ENCODE results near the gene C19orf38.
"Not testable (repeated sequence)": the region's sequence is repeated elsewhere in the genome, so short reads cannot be mapped to it uniquely, and the experiment has no call there.

C19orf38 gene

GRCh38 chr19:10831987-10832938, 16.0 kb upstream of the C19orf38 start:
- H3K27me3 Mint-ChIP-seq, result no peaks in the 10 kb centered on the region
- no peak overlapping the region for H3K4me3 Mint-ChIP-seq
- no peaks in the 10 kb centered on the region for H3K9me3 Mint-ChIP-seq (ENCODE audit: low read depth)
- peaks cover 5% of the 10 kb centered on the region for H3K36me3 Mint-ChIP-seq
- H3K4me1 Mint-ChIP-seq (ENCODE audit: low read depth), result peaks cover 10% of the 10 kb centered on the region
- H3K27ac Mint-ChIP-seq, result no peak overlapping the region

GRCh38 chr19:10832939-10833296, 15.3 kb upstream of the C19orf38 start:
- no peak overlapping the region for H3K4me3 Mint-ChIP-seq
- H3K9me3 Mint-ChIP-seq (ENCODE audit: low read depth), result no peaks in the 10 kb centered on the region
- H3K27ac Mint-ChIP-seq, result peak overlapping the region; percentile 28
- H3K36me3 Mint-ChIP-seq, result peaks cover 5% of the 10 kb centered on the region
- H3K4me1 Mint-ChIP-seq (ENCODE audit: low read depth), result peaks cover 10% of the 10 kb centered on the region
- no peaks in the 10 kb centered on the region for H3K27me3 Mint-ChIP-seq

GRCh38 chr19:10835089-10835753, 13.0 kb upstream of the C19orf38 start:
- no peaks in the 10 kb centered on the region for H3K27me3 Mint-ChIP-seq
- H3K4me3 Mint-ChIP-seq, result peak overlapping the region; percentile 95
- H3K36me3 Mint-ChIP-seq, result peaks cover 5% of the 10 kb centered on the region
- H3K4me1 Mint-ChIP-seq (ENCODE audit: low read depth), result peaks cover 10% of the 10 kb centered on the region
- peaks cover 3% of the 10 kb centered on the region for H3K9me3 Mint-ChIP-seq (ENCODE audit: low read depth)
- peak overlapping the region; percentile 100 for H3K27ac Mint-ChIP-seq

GRCh38 chr19:10835754-10836478, 12.3 kb upstream of the C19orf38 start, which contains the start of gene TMED1:
Gene TMED1 (minus strand): TSS chr19:10836212. CDS start chr19:10836191, 21 bp downstream.
- H3K4me3 Mint-ChIP-seq, result peak within 1 kb of the TSS; percentile 95

GRCh38 chr19:10836479-10837330, 11.5 kb upstream of the C19orf38 start:
- Mint-ChIP-seq H3K4me1 (ENCODE audit: low read depth) (peaks cover 10% of the 10 kb centered on the region), H3K27me3 (no peaks in the 10 kb centered on the region), H3K36me3 (peaks cover 5% of the 10 kb centered on the region), H3K27ac (peak overlapping the region; percentile 100), H3K4me3 (peak overlapping the region; percentile 95), H3K9me3 (ENCODE audit: low read depth) (peaks cover 3% of the 10 kb centered on the region)

More at GRCh38 chr19:10835754-10836478, 12.3 kb upstream of the C19orf38 start, which contains the start of gene TMED1:
- H3K9me3 Mint-ChIP-seq (ENCODE audit: low read depth), result peaks cover 3% of the 10 kb centered on the region
- H3K4me1 Mint-ChIP-seq (ENCODE audit: low read depth), result peaks cover 10% of the 10 kb centered on the region
- H3K27ac Mint-ChIP-seq, result peak within 1 kb of the TSS; percentile 100
- peaks cover 5% of the 10 kb centered on the region for H3K36me3 Mint-ChIP-seq
- no peaks in the 10 kb centered on the region for H3K27me3 Mint-ChIP-seq

- H3K4me3 Mint-ChIP-seq; H3K27ac Mint-ChIP-seq; H3K9me3 Mint-ChIP-seq (ENCODE audit: low read depth); H3K27me3 Mint-ChIP-seq; H3K4me1 Mint-ChIP-seq (ENCODE audit: low read depth); H3K36me3 Mint-ChIP-seq: not testable (repeated sequence)
Measured at GRCh38 chr19:10837649-10838048, 10.6 kb upstream of the C19orf38 start.

- Mint-ChIP-seq H3K4me3 (no peak overlapping the region), H3K4me1 (ENCODE audit: low read depth) (peaks cover 10% of the 10 kb centered on the region), H3K27ac (no peak overlapping the region), H3K27me3 (no peaks in the 10 kb centered on the region), H3K9me3 (ENCODE audit: low read depth) (peaks cover 3% of the 10 kb centered on the region), H3K36me3 (peaks cover 5% of the 10 kb centered on the region)
Measured at GRCh38 chr19:10838377-10838776, 9.8 kb upstream of the C19orf38 start.

- Mint-ChIP-seq H3K9me3 (ENCODE audit: low read depth) (peaks cover 3% of the 10 kb centered on the region), H3K27me3 (no peaks in the 10 kb centered on the region), H3K27ac (no peak overlapping the region), H3K36me3 (peaks cover 7% of the 10 kb centered on the region), H3K4me1 (ENCODE audit: low read depth) (peaks cover 10% of the 10 kb centered on the region), H3K4me3 (no peak overlapping the region)
Measured at GRCh38 chr19:10839114-10840050, 8.8 kb upstream of the C19orf38 start.

- Mint-ChIP-seq H3K36me3 (peaks cover 6% of the 10 kb centered on the region), H3K27ac (no peak overlapping the region), H3K4me3 (no peak overlapping the region), H3K27me3 (no peaks in the 10 kb centered on the region), H3K4me1 (ENCODE audit: low read depth) (no peaks in the 10 kb centered on the region), H3K9me3 (ENCODE audit: low read depth) (peaks cover 8% of the 10 kb centered on the region)
Measured at GRCh38 chr19:10842788-10843187, 5.4 kb upstream of the C19orf38 start.

- H3K27me3 Mint-ChIP-seq, result no peaks in the 10 kb centered on the region
- peaks cover 8% of the 10 kb centered on the region for H3K4me1 Mint-ChIP-seq (ENCODE audit: low read depth)
- no peak overlapping the region for H3K4me3 Mint-ChIP-seq
- peaks cover 6% of the 10 kb centered on the region for H3K36me3 Mint-ChIP-seq
- peaks cover 5% of the 10 kb centered on the region for H3K9me3 Mint-ChIP-seq (ENCODE audit: low read depth)
- no peak overlapping the region for H3K27ac Mint-ChIP-seq
Measured at GRCh38 chr19:10846500-10847202, 1.6 kb upstream of the C19orf38 start.

GRCh38 chr19:10850631-10851030, 2.4 kb downstream of the C19orf38 start:
- peaks cover 8% of the 10 kb centered on the region for H3K4me1 Mint-ChIP-seq (ENCODE audit: low read depth)
- no peaks in the 10 kb centered on the region for H3K27me3 Mint-ChIP-seq
- H3K27ac Mint-ChIP-seq, result no peak overlapping the region

GRCh38 chr19:10852098-10852800, 4.0 kb downstream of the C19orf38 start:
- no peak overlapping the region for H3K4me3 Mint-ChIP-seq
- H3K4me1 Mint-ChIP-seq (ENCODE audit: low read depth), result peaks cover 8% of the 10 kb centered on the region
- H3K27ac Mint-ChIP-seq, result no peak overlapping the region
- no peaks in the 10 kb centered on the region for H3K36me3 Mint-ChIP-seq
- H3K9me3 Mint-ChIP-seq (ENCODE audit: low read depth), result no peaks in the 10 kb centered on the region
- no peaks in the 10 kb centered on the region for H3K27me3 Mint-ChIP-seq

More at GRCh38 chr19:10850631-10851030, 2.4 kb downstream of the C19orf38 start:
- H3K4me3 Mint-ChIP-seq, result no peak overlapping the region
- H3K36me3 Mint-ChIP-seq, result peaks cover 4% of the 10 kb centered on the region
- H3K9me3 Mint-ChIP-seq (ENCODE audit: low read depth), result peaks cover 5% of the 10 kb centered on the region

All from activated naive CD8-positive, alpha-beta T cell (primary cell).